Raji (cell line): ENCODE measurements around the gene ELP5.

Source experiments
- POLR2A ChIP-seq: IDR thresholded peaks from 2 replicates; pipeline ENCODE4 v1.6.1; 2011; ENCODE audit warnings: low read depth, low read length, control low read depth; ENCODE audit not compliant: insufficient read depth

The ELP5 gene

DNA sequence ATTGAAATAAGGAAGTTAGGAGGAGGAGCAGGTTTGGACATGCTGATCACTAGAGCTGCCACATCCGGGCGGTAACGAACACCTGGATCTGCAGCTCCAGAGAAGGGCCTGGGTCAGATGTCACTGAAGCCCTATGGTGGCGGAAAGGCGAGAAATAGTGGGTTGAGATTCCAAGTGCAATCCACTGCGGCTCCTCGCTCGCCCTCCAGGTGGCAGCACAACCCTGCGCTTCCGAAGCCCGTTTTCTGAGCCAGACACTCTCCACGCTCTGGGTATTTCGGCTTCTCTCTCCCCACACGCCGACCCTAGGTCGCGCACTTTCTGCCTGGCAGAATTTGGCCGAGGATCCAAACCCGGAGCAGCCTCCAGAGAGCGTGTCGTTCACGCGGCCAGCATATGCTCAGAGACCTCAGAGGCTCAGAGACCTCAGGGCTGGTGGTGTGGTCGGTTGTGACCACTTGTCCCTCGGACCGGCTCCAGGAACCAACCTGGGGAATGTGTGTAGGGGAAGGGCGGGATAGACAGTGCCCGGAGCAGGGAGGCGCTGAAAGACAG, 28.6 kb downstream of the ELP5 start:
- TF ChIP-seq POLR2A, result peak; percentile 35; the same call in 1 of the 2 replicates

- TF ChIP-seq POLR2A, result no peak
Measured at GRCh38 chr17:7281074-7281952, 29.3 kb downstream of the ELP5 start, which contains the start of gene SLC2A4. Gene SLC2A4, plus strand, starts transcription at chr17:7281718. Its CDS starts 217 bp downstream, at chr17:7281935.

DNA sequence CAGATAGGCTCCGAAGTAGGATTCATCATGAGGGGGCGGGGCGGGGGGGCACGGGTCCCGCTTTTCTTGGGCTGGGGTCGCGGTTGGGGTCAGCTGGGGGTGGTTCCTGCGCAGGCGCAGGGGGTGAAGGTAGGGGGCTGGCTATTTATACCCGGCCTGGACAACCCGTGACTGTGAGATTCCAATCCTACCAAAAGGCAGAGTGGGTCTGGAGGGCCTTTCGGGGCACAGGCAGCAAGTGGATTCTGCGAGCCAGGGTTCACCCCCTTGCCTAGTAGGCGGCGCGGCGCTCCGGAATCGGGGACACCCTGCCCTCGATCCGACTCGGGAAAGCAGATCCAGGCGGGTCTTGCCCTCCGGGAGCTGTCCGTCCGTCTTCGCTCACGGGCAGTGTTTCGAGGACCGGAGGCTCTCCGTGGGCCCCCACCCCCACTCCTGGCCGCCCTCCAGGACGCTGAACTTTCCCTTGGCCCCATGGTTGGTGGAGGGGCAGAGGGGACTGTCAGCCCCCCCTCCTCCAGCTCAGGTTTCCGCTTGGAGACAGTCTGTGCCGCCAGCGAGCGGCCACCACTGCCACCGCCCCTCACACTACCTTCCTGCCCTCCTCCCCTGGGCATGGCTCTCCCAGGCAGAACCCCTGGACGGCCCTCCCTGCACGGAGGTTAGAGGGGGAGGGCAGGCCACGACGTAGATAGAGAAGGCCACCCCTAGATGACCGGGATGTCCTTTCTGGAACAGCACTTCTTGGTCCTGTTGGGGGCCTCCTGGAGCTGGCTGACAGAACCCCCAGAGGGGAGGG, 30.1 kb downstream of the ELP5 start:
- no peak for TF ChIP-seq POLR2A

- no peak for TF ChIP-seq POLR2A
Measured at GRCh38 chr17:7282752-7283321, 30.8 kb downstream of the ELP5 start.

GRCh38 chr17:7283471-7284216, 31.6 kb downstream of the ELP5 start:
- no peak for TF ChIP-seq POLR2A

DNA sequence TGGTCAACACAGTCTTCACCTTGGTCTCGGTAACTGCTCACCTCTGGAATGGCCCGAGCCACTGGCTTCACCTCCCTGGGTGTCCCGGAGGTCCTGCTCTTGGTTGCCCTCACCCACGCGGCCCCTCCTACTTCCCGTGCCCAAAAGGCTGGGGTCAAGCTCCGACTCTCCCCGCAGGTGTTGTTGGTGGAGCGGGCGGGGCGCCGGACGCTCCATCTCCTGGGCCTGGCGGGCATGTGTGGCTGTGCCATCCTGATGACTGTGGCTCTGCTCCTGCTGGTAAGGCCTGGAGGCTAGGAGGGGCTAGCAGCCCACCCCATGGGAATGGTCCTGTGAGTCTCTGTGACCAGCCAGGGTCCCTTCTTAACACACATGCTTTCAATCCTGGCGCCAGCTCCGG, 32.9 kb downstream of the ELP5 start:
- no peak for TF ChIP-seq POLR2A

DNA sequence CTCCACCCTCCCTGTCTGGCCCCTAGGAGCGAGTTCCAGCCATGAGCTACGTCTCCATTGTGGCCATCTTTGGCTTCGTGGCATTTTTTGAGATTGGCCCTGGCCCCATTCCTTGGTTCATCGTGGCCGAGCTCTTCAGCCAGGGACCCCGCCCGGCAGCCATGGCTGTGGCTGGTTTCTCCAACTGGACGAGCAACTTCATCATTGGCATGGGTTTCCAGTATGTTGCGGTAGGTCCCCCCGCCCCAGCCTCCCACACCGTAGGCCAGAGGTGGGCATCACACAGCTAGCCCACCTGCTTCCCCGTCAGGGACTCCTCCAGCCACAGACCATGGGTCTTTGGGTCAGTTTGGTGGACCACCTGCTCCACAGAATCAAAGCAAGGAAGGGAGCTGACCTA, 33.7 kb downstream of the ELP5 start:
- no peak for TF ChIP-seq POLR2A

DNA sequence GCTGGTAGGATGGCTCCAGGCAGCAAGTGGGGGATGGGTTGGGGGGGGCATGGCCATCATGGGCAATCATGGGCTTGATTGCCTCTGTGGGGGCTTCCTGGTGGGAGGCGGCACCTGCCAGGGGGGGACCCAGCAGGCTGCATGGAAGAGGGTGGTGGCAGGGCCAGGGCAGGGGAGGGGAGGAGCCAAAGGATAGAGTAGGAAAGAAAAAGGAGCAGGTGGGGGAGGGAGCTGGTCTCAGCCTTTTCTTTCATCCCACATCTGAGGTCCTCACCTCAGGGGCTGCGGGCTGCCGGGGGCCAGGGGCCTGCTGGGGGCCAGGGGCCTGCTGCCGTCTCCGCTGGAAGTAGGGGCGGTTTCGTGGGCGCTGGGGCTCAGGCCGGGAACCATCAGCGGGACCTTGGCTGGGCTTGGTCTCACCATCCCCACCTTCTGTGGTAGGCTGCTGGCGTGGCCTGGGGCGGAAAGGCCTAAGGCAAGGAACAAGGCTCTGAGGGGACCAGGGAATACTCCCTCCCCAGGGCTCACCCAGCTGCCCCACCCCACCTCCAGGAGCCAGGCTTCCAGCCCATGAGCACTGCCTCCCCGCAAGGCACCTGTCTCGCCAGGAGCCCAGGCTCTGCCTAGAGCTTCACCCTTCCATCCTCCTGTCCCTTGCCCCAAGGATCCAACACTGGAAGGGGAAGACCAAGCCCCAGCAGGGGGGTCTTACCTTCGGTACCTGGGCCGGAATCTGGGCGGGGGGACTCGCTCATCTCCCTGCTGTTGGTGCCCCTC, 37.4 kb downstream of the ELP5 start:
- no peak for TF ChIP-seq POLR2A

- no peak for TF ChIP-seq POLR2A
Measured at GRCh38 chr17:7290166-7290565, 38.2 kb downstream of the ELP5 start.

GRCh38 chr17:7290685-7291084, 38.7 kb downstream of the ELP5 start:
- TF ChIP-seq POLR2A, result no peak

GRCh38 chr17:7292194-7292593, 40.2 kb downstream of the ELP5 start:
- TF ChIP-seq POLR2A, result no peak

- no peak for TF ChIP-seq POLR2A
Measured at GRCh38 chr17:7292729-7293128, 40.7 kb downstream of the ELP5 start.

- TF ChIP-seq POLR2A, result no peak
Measured at GRCh38 chr17:7293159-7293558, 41.1 kb downstream of the ELP5 start.
